HG02623 (cell line): ENCODE measurements around the gene SLC45A3.

Experiments
- ATAC-seq: cut with Tn5 transposase; IDR thresholded peaks from one replicate; pipeline ENCODE4 v1.9.1; 2021; ENCODE audit warnings: moderate library complexity; ENCODE audit not compliant: unreplicated experiment

Gene SLC45A3

GRCh38 chr1:205701891-205702290, 21.6 kb upstream of the SLC45A3 start:
- ATAC-seq = no peak

- ATAC-seq = no peak
Observed at GRCh38 chr1:205701420-205701819, 21.1 kb upstream of the SLC45A3 start.

GRCh38 chr1:205700865-205701401, 20.6 kb upstream of the SLC45A3 start:
- no peak for ATAC-seq

GRCh38 chr1:205699416-205699815, 19.1 kb upstream of the SLC45A3 start:
- no peak for ATAC-seq

- ATAC-seq = no peak
Observed at GRCh38 chr1:205698921-205699320, 18.6 kb upstream of the SLC45A3 start.

GRCh38 chr1:205693421-205693991, 13.2 kb upstream of the SLC45A3 start:
- ATAC-seq = no peak

GRCh38 chr1:205692423-205692822, 12.1 kb upstream of the SLC45A3 start:
- ATAC-seq = no peak

- ATAC-seq = no peak
Observed at GRCh38 chr1:205690122-205690756, 9.9 kb upstream of the SLC45A3 start.

- ATAC-seq = no peak
Observed at GRCh38 chr1:205689479-205689878, 9.2 kb upstream of the SLC45A3 start.

GRCh38 chr1:205688171-205689080, 8.1 kb upstream of the SLC45A3 start:
- ATAC-seq = no peak

- ATAC-seq = no peak
Observed at GRCh38 chr1:205687242-205687641, 6.9 kb upstream of the SLC45A3 start.

- ATAC-seq = no peak
Observed at GRCh38 chr1:205681364-205681763, 1.1 kb upstream of the SLC45A3 start.

- no peak for ATAC-seq
Observed at GRCh38 chr1:205678286-205679111, 1.8 kb downstream of the SLC45A3 start.

- no peak for ATAC-seq
Observed at GRCh38 chr1:205677167-205677566, 3.1 kb downstream of the SLC45A3 start.

- no peak for ATAC-seq
Observed at GRCh38 chr1:205676597-205676996, 3.7 kb downstream of the SLC45A3 start.

GRCh38 chr1:205676002-205676401, 4.3 kb downstream of the SLC45A3 start:
- ATAC-seq = no peak

GRCh38 chr1:205675247-205675646, 5.1 kb downstream of the SLC45A3 start:
- no peak for ATAC-seq

- ATAC-seq = no peak
Observed at GRCh38 chr1:205672970-205673369, 7.3 kb downstream of the SLC45A3 start.

- no peak for ATAC-seq
Observed at GRCh38 chr1:205672395-205672889, 7.9 kb downstream of the SLC45A3 start.

GRCh38 chr1:205670611-205671430, 9.5 kb downstream of the SLC45A3 start:
- no peak for ATAC-seq
